Nephron progenitor cell (in vitro differentiated cells): ENCODE data around the gene SPDEF.

ENCODE experiments used
- DNase-seq: peaks from one replicate; pipeline ENCODE4 v3.0.0; 2021
- H3K27ac Mint-ChIP-seq: 2 replicates; pipeline ENCODE4 v1.8.0; 2021; ENCODE audit warnings: mild to moderate bottlenecking, moderate library complexity, mixed read lengths
- H3K27me3 Mint-ChIP-seq: 2 replicates; pipeline ENCODE4 v1.8.0; 2021; ENCODE audit warnings: mild to moderate bottlenecking, low read depth, mixed read lengths; ENCODE audit not compliant: poor library complexity
- H3K36me3 Mint-ChIP-seq: 2 replicates; pipeline ENCODE4 v1.8.0; 2021; ENCODE audit warnings: low read depth, mixed read lengths
- H3K4me1 Mint-ChIP-seq: 2 replicates; pipeline ENCODE4 v1.8.0; 2021; ENCODE audit warnings: mixed read lengths
- H3K4me3 Mint-ChIP-seq: 2 replicates; pipeline ENCODE4 v1.8.0; 2021; ENCODE audit warnings: mild to moderate bottlenecking, moderate library complexity, mixed read lengths
- H3K9me3 Mint-ChIP-seq: 2 replicates; pipeline ENCODE4 v1.8.0; 2021; ENCODE audit warnings: mild to moderate bottlenecking, moderate library complexity, mixed read lengths
- TF ChIP-seq, protein P1 (sequence below): fragments of 200-600 bp; sonication (generic); IDR thresholded peaks from 2 replicates; pipeline ENCODE4 v1.5.0; 2021; ENCODE audit warnings: antibody characterized with exemption

Gene SPDEF

DNA sequence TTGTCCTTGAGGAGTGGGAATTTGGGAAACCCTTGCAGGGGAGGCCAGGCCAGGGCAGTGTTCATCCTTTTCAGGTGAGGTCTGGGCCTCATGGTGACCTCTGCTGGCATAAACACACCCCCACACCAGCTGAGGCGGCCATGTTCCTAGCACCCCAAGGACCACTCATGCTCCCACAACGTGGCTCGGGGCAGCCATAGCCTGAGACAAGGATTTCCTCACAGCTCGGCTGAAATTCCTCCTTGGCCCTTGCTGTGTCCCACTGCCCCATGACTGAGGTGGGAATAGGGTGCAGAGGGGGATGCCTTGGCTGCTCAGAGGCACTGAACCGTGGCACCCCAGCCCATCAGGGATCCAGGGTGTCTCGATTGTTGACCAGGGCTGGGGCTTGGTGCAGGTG lies 27.3 kb upstream of the SPDEF start:
- Mint-ChIP-seq H3K4me3 (no peak overlapping the region), H3K27ac (peak overlapping the region; percentile 77)
- TF ChIP-seq, protein P1, sequence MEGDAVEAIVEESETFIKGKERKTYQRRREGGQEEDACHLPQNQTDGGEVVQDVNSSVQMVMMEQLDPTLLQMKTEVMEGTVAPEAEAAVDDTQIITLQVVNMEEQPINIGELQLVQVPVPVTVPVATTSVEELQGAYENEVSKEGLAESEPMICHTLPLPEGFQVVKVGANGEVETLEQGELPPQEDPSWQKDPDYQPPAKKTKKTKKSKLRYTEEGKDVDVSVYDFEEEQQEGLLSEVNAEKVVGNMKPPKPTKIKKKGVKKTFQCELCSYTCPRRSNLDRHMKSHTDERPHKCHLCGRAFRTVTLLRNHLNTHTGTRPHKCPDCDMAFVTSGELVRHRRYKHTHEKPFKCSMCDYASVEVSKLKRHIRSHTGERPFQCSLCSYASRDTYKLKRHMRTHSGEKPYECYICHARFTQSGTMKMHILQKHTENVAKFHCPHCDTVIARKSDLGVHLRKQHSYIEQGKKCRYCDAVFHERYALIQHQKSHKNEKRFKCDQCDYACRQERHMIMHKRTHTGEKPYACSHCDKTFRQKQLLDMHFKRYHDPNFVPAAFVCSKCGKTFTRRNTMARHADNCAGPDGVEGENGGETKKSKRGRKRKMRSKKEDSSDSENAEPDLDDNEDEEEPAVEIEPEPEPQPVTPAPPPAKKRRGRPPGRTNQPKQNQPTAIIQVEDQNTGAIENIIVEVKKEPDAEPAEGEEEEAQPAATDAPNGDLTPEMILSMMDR: no peak

DNA sequence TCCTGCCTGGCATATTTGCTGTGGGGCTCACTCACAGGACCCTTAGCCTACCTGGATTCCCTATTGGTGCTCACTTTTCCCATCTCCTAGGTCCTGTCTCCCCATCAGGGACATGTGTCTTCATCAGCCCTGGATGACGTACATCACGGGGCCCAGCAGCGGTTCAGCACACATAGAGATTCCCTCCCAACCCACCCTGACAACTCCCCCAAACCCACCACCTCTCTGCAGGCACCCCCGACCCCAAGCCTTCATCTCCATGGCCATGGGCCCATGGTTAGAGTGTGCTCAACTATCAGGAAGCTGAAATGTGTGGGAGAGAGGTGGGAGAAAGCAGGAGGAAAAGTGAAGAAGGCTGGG lies 25.4 kb upstream of the SPDEF start:
- TF ChIP-seq, protein P1: no peak
- H3K27me3 Mint-ChIP-seq: no peaks in the 10 kb centered on the region
- H3K36me3 Mint-ChIP-seq: no peaks in the 10 kb centered on the region
- no peak overlapping the region for H3K4me3 Mint-ChIP-seq
- H3K4me1 Mint-ChIP-seq: peaks cover 48% of the 10 kb centered on the region
- DNase-seq: no peak
- H3K27ac Mint-ChIP-seq: peak overlapping the region; percentile 20
- H3K9me3 Mint-ChIP-seq: no peaks in the 10 kb centered on the region

More for the DNA sequence above, 27.3 kb upstream of the SPDEF start:
- H3K9me3 Mint-ChIP-seq: no peaks in the 10 kb centered on the region
- DNase-seq: no peak
- no peaks in the 10 kb centered on the region for H3K36me3 Mint-ChIP-seq
- H3K27me3 Mint-ChIP-seq: peaks cover under 1% of the 10 kb centered on the region
- peaks cover 64% of the 10 kb centered on the region for H3K4me1 Mint-ChIP-seq

DNA sequence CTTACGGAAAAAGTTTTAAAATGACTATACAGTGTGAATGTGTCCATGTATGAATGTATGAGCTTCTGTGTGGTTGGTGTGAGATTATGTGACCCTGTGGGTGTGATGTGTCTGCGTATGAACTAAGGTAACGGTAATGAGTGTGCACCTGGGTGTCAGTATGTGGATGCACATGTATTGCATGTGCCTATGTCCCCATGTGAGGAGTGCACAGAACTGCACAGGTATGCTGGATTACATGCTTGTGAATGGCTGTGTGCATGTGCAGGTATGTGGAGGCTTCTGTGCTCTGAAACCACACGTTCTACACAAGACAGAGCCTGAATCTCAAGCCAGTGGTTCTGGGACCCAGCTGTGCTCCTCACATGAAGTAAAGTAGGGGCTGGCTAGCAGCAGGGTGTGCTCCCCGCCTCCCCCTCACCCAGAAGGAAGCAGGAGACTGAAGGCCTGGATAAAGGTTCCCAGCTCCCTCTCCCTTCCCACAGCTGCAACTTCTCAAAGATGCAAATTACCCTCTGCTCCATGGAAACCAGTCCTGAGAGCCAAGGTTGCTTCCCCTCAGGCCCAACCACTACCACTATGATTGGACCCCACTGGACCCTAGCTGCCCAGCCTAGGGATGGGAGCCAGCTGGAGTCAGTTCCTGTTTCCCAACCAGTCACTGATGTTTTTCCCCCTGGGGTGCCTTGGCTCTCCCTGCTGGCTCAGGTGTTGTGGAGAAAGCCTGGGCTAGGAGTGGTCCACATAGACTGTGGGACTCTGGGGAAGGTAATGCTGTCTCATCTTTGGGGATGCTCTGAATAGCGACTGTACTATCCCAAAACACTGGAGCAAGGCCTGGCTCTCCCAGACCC lies 24.8 kb upstream of the SPDEF start:
- DNase-seq: no peak
- H3K9me3 Mint-ChIP-seq: no peaks in the 10 kb centered on the region
- peaks cover 48% of the 10 kb centered on the region for H3K4me1 Mint-ChIP-seq
- H3K27ac Mint-ChIP-seq: peak overlapping the region; percentile 57
- no peaks in the 10 kb centered on the region for H3K27me3 Mint-ChIP-seq
- H3K4me3 Mint-ChIP-seq: no peak overlapping the region
- TF ChIP-seq, protein P1: no peak
- no peaks in the 10 kb centered on the region for H3K36me3 Mint-ChIP-seq

DNA sequence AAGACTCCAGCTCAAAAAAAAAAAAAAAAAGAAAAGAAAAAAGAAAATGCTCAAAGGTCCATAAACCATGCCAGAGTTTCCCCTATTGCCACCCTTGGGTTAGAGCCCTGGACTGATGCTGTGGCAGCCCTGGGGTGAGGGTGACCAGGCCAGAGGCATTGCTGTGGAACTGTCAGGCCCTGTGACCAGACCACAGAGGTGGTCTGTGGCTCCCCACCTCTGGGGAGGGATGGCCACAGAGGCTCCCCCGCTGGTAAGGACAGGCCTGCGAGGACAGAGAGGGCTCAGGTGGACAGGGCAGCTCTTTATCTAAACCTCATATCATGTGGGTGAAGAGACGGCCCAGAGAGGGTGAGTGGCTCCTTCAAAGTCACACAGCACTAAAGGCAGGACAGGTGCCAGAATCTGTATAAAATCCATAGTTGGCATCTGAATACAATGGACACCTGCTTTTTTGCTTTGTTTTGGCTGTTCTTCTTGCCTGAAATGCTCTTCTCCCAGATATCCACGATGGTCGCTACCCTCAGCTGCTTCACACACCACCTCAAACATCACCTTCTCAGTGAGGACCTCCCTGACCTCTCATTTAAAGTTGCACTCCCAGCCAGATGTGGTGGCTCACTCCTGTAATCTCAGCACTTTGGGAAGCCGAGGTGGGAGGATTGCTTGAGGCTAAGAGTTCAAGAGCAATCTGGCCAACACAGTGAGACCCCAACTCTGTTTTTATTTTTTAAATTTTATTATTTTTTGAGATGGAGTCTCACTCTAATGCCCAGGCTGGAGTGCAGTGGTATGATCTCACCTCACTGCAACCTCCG lies 22.5 kb upstream of the SPDEF start:
- peaks cover 35% of the 10 kb centered on the region for H3K4me1 Mint-ChIP-seq
- H3K27ac Mint-ChIP-seq: peak overlapping the region; percentile 59
- no peak for DNase-seq
- H3K9me3 Mint-ChIP-seq: no peaks in the 10 kb centered on the region
- no peaks in the 10 kb centered on the region for H3K36me3 Mint-ChIP-seq
- no peak overlapping the region for H3K4me3 Mint-ChIP-seq
- TF ChIP-seq, protein P1: no peak
- no peaks in the 10 kb centered on the region for H3K27me3 Mint-ChIP-seq

DNA sequence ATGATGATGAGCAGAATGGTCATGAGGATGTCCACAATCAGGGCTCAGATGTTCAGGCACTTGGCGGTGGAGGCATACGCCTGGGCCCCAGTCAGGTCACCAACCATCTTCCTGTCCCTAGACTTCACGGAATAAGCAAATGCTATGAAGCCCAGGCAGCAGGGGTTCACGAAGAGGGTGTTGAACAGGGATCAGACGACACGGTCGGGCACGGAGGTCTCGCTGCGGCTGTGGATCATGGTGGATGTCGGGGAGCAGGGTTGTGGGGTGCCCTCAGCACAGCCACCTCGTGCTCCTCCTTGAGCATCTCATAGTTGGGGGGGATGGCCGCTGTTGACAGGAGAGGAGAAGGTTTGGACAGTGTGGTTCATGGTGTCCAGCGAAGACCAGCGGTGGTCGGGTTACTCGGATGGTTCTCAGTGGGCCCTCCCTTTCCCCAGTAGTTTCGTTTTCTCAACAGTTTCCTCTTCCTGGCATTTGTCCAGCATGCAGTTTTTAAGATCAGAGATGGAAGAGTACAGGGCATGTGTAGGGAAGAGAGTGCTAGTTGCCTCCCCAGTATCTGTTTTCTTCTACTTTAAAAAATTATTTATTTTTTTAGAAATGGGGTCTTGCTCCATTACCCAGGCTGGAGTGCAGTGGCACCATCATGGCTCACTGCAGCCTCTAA lies 20.3 kb upstream of the SPDEF start:
- H3K4me1 Mint-ChIP-seq: peaks cover 31% of the 10 kb centered on the region
- TF ChIP-seq, protein P1: no peak
- no peak overlapping the region for H3K4me3 Mint-ChIP-seq
- peak overlapping the region; percentile 79 for H3K27ac Mint-ChIP-seq
- DNase-seq: no peak
- H3K9me3 Mint-ChIP-seq: no peaks in the 10 kb centered on the region
- no peaks in the 10 kb centered on the region for H3K27me3 Mint-ChIP-seq
- H3K36me3 Mint-ChIP-seq: no peaks in the 10 kb centered on the region
